Coronary artery (tissue), 2 donors: ENCODE measurements around the gene STXBP4.

Experiments
- DNase-seq: peaks from one replicate; pipeline ENCODE4 v3.0.0-alpha.2; 2017; ENCODE audit warnings: low spot score
- H3K27ac ChIP-seq, 2 donors: fragments of 200-600 bp; sonication (generic); one replicate each; pipeline ENCODE4 v1.5.1; 2016 to 2019
- H3K4me3 ChIP-seq: fragments of 200-600 bp; sonication (generic); 2 replicates; pipeline ENCODE4 v1.5.1; 2016; ENCODE audit warnings: mild to moderate bottlenecking, moderate library complexity
- TF ChIP-seq, protein P1 (sequence below): fragments of 200-600 bp; sonication (generic); IDR thresholded peaks from one replicate; pipeline ENCODE4 v1.5.1; 2019; ENCODE audit warnings: antibody characterized with exemption

Gene STXBP4

DNA sequence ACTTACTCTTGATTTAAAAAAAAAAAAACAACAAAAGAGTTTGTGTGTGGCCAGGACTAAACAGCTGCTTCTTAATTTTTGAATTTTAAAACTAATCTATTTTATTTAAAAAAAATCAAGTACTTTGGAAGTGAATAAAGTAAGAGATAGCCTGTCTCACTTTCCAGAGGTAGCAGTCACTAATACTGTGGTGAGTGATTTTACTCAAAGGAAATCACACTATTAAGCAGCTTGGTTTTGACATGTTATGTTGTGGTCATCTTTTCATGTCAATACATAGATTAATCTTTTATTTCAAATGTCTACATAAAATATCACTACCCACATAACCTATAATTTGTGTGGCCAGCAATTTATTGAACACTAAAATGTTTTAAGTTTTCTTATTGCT is 194.0 kb downstream of the STXBP4 start:
- no peak for DNase-seq
- no peak overlapping the region for H3K4me3 ChIP-seq
- TF ChIP-seq, protein P1, sequence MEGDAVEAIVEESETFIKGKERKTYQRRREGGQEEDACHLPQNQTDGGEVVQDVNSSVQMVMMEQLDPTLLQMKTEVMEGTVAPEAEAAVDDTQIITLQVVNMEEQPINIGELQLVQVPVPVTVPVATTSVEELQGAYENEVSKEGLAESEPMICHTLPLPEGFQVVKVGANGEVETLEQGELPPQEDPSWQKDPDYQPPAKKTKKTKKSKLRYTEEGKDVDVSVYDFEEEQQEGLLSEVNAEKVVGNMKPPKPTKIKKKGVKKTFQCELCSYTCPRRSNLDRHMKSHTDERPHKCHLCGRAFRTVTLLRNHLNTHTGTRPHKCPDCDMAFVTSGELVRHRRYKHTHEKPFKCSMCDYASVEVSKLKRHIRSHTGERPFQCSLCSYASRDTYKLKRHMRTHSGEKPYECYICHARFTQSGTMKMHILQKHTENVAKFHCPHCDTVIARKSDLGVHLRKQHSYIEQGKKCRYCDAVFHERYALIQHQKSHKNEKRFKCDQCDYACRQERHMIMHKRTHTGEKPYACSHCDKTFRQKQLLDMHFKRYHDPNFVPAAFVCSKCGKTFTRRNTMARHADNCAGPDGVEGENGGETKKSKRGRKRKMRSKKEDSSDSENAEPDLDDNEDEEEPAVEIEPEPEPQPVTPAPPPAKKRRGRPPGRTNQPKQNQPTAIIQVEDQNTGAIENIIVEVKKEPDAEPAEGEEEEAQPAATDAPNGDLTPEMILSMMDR: no peak
- H3K27ac ChIP-seq: no peak overlapping the region

DNA sequence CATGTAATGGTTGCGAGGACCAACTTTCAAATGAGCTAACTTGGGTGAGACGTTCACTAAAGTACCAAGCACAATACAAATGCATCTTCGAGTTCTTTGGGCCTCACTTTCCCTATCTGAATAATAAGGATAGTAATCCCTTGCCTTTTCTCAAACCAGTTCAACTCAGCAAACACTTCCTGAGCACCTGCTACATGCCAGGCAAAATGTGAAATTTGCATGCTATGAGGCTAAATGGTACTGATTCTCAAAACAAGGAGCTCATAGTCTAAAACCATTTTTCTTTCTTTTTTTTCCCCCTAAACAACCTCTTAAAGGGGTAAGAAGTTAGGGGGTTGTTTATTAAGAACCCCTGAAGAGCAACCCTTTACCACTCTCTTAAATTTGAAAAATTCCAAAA is 194.8 kb downstream of the STXBP4 start:
- no peak overlapping the region for H3K4me3 ChIP-seq
- DNase-seq: no peak
- no peak overlapping the region for H3K27ac ChIP-seq
- TF ChIP-seq, protein P1: no peak

DNA sequence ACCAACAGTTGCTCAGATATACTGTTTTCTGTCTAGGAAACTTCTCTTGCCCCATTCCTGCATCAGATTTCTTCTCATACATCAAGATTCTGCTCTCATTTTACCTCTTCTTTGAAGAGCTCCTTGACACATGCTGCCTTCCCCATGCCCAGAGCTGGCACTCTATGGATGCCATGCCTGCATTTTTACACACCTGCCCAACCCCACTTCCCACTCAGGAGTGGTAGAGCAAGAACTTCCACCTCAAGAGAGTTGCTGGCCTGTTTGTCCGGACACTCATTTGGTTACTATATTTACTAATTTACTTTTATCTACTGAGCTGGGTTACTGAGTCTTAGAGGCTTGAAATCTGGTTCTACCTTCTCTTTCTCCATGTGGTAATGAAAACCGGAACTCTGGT is 197.9 kb downstream of the STXBP4 start:
- DNase-seq: no peak
- no peak overlapping the region for H3K4me3 ChIP-seq
- TF ChIP-seq, protein P1: no peak
- no peak overlapping the region for H3K27ac ChIP-seq

DNA sequence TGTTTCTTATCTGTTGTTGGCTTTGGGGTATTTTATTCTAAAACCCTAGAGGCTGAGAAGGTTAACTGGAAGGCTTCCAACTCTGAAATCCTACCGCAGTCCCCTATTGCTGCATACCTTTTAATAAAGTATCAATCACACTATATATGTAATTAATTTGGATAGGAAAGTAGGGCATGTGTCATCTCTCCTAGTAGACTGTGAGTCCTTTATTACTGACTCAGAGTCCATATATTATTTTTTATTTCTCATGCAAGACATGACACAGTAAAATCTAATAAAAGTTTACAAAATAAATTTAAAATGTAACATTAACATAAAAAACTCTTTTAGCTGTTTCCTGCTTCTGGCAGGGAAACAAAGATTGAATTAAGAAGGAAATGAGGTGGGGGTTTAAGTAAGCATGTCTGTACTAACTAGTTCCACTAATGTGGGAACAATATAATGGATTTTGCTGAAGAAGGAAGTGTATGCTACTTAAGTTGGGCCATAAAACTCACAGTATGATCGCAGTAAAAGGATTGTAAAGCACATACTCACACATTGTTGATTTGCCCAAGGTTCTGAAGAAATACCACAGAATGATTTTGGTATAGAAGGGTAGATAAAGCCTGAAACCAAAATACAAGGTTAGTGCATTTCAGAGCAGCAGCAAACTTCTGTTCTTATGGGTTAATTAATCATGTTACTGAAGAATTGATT is 198.6 kb downstream of the STXBP4 start:
- Histone ChIP-seq H3K27ac (no peak overlapping the region), H3K4me3 (no peak overlapping the region)
- DNase-seq: no peak
- TF ChIP-seq, protein P1: no peak

DNA sequence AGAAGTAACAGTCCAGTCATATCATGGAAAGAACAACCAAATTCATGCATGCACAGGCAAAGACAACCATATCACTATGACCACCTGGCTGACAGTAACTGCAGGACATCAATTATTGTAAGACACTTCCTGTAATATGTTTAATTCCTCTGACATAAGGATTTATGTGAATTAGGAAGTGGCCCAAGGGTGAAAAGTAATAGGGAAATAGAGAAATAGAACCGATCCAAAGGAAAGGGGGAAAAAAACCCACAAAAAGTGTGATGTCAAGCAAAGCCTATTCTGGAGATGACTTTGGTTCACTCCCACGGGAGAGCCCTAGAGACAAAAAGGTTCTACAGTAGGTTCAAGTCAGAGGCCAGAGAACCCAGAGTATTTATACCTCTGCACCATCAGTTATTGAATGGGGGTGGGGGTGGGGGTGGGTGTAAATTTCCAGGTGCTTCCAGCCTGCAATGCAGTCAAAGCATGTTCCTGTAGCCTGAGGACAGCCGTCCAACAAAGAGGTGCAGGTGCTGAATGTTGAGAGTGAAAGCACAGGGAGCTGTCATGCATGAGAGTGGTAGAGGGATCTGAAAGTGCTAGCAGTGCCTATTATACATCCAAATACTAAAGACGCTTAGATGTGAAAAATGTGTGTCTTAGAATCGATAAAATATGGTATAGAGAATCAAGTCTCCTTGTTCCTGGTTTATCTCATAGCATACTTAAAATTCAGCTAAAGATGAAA is 200.6 kb downstream of the STXBP4 start:
- Histone ChIP-seq H3K27ac (no peak overlapping the region), H3K4me3 (no peak overlapping the region)
- TF ChIP-seq, protein P1: no peak
- DNase-seq: no peak

DNA sequence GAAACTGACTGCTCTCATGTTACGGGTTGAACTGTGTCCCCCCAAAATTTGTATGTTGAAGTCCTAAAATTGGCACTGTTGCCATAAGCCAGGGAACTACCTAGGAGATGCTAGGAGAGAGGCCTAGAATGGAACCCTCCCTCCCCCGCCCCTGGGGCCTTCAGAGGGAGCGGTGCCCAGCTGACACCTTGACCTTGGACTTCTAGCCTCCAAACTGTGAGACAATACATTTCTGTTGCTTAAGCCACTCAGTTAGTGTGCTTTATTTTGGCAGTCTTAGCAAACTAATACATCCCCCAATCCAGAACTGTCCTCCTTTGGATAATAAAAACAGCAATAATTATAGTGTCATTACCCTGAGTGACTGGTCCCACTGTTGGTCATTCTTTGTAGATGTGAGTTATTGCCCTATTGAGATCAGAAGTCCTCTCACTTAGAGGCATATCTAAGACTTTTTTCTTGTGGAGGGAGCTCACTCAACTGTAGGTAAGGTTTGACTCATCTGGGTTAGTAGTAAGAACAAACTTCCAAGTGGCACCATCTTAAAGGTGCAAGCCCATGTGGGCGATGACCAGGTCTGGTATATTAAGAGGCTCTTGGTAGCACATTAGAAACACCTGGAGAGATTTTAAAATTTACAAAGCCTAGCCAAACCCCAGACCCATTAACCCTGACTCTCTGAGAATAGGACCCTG is 203.2 kb downstream of the STXBP4 start:
- TF ChIP-seq, protein P1: no peak
- Histone ChIP-seq H3K27ac (no peak overlapping the region), H3K4me3 (no peak overlapping the region)
- DNase-seq: no peak
